ENCODE measurements around the gene NUDT16. TPM values are rescaled to one million over a fixed set of nuclear protein-coding genes. Genes with fewer than 3 reads are reported as not detected.

NUDT16 gene
- total RNA-seq, 1 donor from 2014 or later: 15.8 TPM

DNA sequence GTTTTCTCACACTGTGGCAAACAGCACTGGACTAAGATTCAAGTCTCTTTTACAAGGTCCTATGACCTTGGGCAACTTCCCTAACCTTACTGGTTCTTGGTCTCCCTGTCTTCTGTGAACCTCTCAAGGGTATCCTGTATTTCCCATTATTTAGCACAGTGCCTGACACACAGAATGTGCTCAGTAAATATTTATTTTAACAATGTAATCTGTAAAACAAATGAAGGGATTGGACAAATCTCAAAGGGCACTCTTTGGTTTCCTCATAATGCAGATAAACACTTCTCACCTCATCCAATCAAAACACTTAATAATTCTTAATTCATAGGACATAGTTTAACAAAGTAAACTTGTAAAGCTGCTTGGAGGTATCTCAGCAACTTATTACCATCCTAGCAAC is 12.8 kb downstream of the NUDT16 start:
- ChIA-PET CTCF (no interaction called here), POLR2A (no interaction called here)
- no peak overlapping the region for H3K4me3 Mint-ChIP-seq
- H3K27me3 Mint-ChIP-seq: peaks cover 4% of the 10 kb centered on the region
- no peaks in the 10 kb centered on the region for H3K9me3 Mint-ChIP-seq
- TF ChIP-seq, protein P1, sequence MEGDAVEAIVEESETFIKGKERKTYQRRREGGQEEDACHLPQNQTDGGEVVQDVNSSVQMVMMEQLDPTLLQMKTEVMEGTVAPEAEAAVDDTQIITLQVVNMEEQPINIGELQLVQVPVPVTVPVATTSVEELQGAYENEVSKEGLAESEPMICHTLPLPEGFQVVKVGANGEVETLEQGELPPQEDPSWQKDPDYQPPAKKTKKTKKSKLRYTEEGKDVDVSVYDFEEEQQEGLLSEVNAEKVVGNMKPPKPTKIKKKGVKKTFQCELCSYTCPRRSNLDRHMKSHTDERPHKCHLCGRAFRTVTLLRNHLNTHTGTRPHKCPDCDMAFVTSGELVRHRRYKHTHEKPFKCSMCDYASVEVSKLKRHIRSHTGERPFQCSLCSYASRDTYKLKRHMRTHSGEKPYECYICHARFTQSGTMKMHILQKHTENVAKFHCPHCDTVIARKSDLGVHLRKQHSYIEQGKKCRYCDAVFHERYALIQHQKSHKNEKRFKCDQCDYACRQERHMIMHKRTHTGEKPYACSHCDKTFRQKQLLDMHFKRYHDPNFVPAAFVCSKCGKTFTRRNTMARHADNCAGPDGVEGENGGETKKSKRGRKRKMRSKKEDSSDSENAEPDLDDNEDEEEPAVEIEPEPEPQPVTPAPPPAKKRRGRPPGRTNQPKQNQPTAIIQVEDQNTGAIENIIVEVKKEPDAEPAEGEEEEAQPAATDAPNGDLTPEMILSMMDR (IDR thresholded peaks at IDR 0.05): no peak
- no peaks in the 10 kb centered on the region for H3K4me1 Mint-ChIP-seq
- intact Hi-C loops (cut with micrococcal nuclease): no loop called here
- DNase-seq (no peak), ATAC-seq (ENCODE audit: low read depth) (no peak)
- H3K27ac Mint-ChIP-seq: no peak overlapping the region
- H3K36me3 Mint-ChIP-seq (ENCODE audit: low read depth): no peaks in the 10 kb centered on the region

DNA sequence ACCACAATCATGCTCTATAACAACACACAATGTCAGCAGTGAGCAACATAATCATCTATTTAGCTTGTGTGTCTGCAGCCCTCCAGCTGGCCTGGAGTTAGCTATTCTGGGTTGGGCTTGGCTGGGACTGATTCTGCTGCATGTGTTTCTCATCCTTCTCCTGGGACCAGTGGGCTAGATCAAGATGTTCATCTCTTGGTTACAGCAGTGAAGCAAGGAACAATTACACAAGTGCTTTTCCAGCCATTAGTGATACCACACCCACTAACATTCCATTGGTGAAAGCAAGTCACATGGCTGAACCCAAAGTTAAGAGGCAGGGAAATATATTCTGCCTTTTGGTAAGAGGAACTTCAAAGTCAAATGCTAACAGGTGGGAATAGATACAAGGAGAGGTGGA is 14.6 kb downstream of the NUDT16 start:
- ChIA-PET CTCF (no interaction called here), POLR2A (no interaction called here)
- H3K27me3 Mint-ChIP-seq: peaks cover 4% of the 10 kb centered on the region
- H3K4me3 Mint-ChIP-seq: no peak overlapping the region
- no peak for ATAC-seq (ENCODE audit: low read depth)
- TF ChIP-seq, protein P1 (IDR thresholded peaks at IDR 0.05): no peak
- DNase-seq: no peak
- intact Hi-C loops (cut with micrococcal nuclease): no loop called here
- H3K4me1 Mint-ChIP-seq: no peaks in the 10 kb centered on the region
- H3K9me3 Mint-ChIP-seq: no peaks in the 10 kb centered on the region
- H3K36me3 Mint-ChIP-seq (ENCODE audit: low read depth): no peaks in the 10 kb centered on the region
- no peak overlapping the region for H3K27ac Mint-ChIP-seq

DNA sequence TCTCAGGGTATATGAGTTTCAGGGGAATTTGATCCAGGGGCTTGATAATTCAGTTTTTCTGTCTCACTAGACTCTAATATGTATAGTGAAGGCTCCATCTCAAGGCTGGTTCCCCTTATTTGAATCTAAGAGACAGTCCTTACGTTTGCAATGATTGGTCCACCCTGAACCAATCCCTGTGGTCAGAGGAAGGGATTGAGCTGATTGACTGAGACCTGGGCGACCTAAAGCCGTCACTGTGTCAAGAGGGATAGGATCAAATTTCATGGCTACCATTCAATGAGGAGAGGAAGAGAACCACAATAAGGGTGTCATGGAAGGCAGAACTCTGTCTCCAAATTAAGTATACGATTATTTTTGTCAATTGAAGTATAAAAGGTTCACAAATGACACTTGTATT is 16.3 kb downstream of the NUDT16 start:
- TF ChIP-seq, protein P1 (IDR thresholded peaks at IDR 0.05): no peak
- H3K4me3 Mint-ChIP-seq: no peak overlapping the region
- H3K4me1 Mint-ChIP-seq: peaks cover 4% of the 10 kb centered on the region
- H3K27me3 Mint-ChIP-seq: peaks cover 4% of the 10 kb centered on the region
- DNase-seq (no peak), ATAC-seq (ENCODE audit: low read depth) (no peak)
- H3K36me3 Mint-ChIP-seq (ENCODE audit: low read depth): no peaks in the 10 kb centered on the region
- no peak overlapping the region for H3K27ac Mint-ChIP-seq
- CTCF ChIA-PET: no interaction called here
- H3K9me3 Mint-ChIP-seq: no peaks in the 10 kb centered on the region
- POLR2A ChIA-PET: no interaction called here
- intact Hi-C loops (cut with micrococcal nuclease): no loop called here

DNA sequence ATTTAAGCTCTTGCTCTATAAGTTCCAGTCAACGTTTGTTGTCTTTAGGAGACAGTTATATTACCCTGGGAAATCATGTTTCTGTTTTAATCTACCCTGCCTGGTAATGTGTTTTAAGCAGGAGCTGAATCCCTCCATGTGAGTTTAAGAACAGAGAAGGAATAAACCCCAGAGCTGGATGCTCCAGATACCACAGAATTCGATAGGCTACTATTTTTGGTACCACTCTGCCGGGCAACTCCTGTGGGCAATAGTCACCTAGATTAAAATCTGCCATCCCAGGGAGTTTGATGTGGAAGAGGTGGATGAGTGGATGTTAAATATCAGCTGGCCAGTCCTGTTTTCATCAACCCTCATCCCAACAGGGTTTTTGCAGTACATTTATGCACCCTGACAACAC is 20.4 kb downstream of the NUDT16 start:
- Mint-ChIP-seq H3K4me1 (peaks cover 4% of the 10 kb centered on the region), H3K9me3 (peaks cover 8% of the 10 kb centered on the region), H3K36me3 (ENCODE audit: low read depth) (no peaks in the 10 kb centered on the region), H3K27ac (no peak overlapping the region), H3K4me3 (no peak overlapping the region), H3K27me3 (peaks cover 7% of the 10 kb centered on the region)
- DNase-seq: no peak
- POLR2A ChIA-PET: no interaction called here
- intact Hi-C loops (cut with micrococcal nuclease): no loop called here
- CTCF ChIA-PET: no interaction called here
- no peak for ATAC-seq (ENCODE audit: low read depth)
- TF ChIP-seq, protein P1 (IDR thresholded peaks at IDR 0.05): no peak

DNA sequence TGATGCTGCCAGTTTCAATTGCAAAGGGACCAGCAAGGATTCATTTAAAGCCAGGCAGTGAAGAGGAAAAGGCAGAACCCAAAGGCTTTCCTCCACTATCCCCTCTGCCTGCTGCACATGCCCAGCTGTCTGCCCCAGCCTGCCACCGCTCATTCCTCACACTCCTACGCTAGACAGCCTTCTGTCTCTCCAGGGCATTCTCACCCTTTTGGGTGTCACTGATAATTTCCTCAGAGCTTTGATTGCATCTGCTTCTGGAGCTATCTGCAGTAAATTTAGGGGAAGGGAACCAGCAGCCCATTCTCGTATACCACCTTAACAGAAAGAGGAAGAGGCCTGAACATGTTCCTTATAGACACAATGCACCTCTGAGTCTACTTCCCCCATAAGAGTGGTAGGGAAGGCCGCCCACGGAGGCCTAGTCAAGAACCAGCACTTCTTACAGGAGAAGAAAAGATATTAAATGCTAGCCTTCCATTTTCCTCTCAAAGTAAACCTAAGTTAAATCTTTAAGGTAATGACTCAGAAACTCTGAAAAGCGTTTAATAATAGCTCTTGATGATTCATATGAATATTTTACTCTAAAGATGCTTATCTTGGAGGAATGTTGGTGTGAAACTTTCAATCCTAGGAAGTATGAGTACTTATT is 20.9 kb downstream of the NUDT16 start:
- DNase-seq (no peak), ATAC-seq (ENCODE audit: low read depth) (no peak)
- ChIA-PET CTCF (no interaction called here), POLR2A (no interaction called here)
- TF ChIP-seq, protein P1 (IDR thresholded peaks at IDR 0.05): no peak
- H3K27me3 Mint-ChIP-seq: peaks cover 7% of the 10 kb centered on the region
- no peak overlapping the region for H3K4me3 Mint-ChIP-seq
- H3K4me1 Mint-ChIP-seq: peaks cover 4% of the 10 kb centered on the region
- peaks cover 8% of the 10 kb centered on the region for H3K9me3 Mint-ChIP-seq
- intact Hi-C loops (cut with micrococcal nuclease): no loop called here
- no peaks in the 10 kb centered on the region for H3K36me3 Mint-ChIP-seq (ENCODE audit: low read depth)
- no peak overlapping the region for H3K27ac Mint-ChIP-seq
